Measurements from ENCODE around the gene CLDN7. TPM values are rescaled to one million over a fixed set of nuclear protein-coding genes. Genes with fewer than 3 reads are reported as not detected.

Gene CLDN7
- polyA plus RNA-seq, 1 donor (not counting 4 experiments of a cell fraction or from before 2014, with no cell fraction given), result 6.3 TPM

DNA sequence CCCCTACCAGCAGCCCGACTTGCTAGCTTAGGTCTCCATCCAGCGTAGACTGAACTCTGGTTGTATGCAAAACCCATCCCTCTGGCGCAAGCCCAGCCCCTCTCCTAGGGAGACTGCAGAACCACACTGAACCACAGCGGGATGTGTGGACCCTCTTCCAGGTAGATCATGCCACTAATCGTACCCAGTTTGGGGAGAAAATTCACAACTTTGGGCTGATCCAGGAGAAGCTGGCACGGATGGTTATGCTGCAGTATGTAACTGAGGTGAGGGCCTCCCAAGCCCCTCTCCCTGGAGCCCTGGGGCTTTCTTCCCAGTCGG, 39.3 kb downstream of the CLDN7 start:
- no peak for DNase-seq (ENCODE audit: low read depth, low spot score)
- Histone ChIP-seq H3K27ac (ENCODE audit: control insufficient read depth, insufficient read depth, low read length) (no peak overlapping the region), H3K4me3 (ENCODE audit: control insufficient read depth in 2 of 3, extremely low read depth in 1 of 3, insufficient read depth in 2 of 3, low read depth in 1 of 3, low read length in 3 of 3) (no peak overlapping the region), H3K27me3 (ENCODE audit: control insufficient read depth, extremely low read depth, insufficient read depth, low read length) (no peaks in the 10 kb centered on the region), H3K36me3 (ENCODE audit: control insufficient read depth in 2 of 2, extremely low read depth in 1 of 2, insufficient read depth in 2 of 2, low read length in 2 of 2) (peaks cover 39 to 50% of the 10 kb centered on the region in 2 experiments), H4K20me1 (ENCODE audit: control insufficient read depth, extremely low read depth, insufficient read depth, low read length) (peaks cover 5% of the 10 kb centered on the region), H3K9me1 (ENCODE audit: control insufficient read depth, extremely low read depth, insufficient read depth, low read length) (no peaks in the 10 kb centered on the region), H3K9me3 (ENCODE audit: control insufficient read depth, low read depth, low read length) (no peaks in the 10 kb centered on the region), H3K4me1 (ENCODE audit: control insufficient read depth, extremely low read depth, insufficient read depth, low read length) (peaks cover 29% of the 10 kb centered on the region), H3K9ac (ENCODE audit: control insufficient read depth, extremely low read depth, insufficient read depth, low read length) (no peak overlapping the region), H2AFZ (ENCODE audit: control insufficient read depth, low read length) (no peak overlapping the region), H3K4me2 (ENCODE audit: control insufficient read depth, extremely low read depth, insufficient read depth, low read depth, low read length) (no peak overlapping the region), H3K79me2 (ENCODE audit: control insufficient read depth, insufficient read depth, low read length) (peaks cover 10% of the 10 kb centered on the region)
- TF ChIP-seq, protein P1, sequence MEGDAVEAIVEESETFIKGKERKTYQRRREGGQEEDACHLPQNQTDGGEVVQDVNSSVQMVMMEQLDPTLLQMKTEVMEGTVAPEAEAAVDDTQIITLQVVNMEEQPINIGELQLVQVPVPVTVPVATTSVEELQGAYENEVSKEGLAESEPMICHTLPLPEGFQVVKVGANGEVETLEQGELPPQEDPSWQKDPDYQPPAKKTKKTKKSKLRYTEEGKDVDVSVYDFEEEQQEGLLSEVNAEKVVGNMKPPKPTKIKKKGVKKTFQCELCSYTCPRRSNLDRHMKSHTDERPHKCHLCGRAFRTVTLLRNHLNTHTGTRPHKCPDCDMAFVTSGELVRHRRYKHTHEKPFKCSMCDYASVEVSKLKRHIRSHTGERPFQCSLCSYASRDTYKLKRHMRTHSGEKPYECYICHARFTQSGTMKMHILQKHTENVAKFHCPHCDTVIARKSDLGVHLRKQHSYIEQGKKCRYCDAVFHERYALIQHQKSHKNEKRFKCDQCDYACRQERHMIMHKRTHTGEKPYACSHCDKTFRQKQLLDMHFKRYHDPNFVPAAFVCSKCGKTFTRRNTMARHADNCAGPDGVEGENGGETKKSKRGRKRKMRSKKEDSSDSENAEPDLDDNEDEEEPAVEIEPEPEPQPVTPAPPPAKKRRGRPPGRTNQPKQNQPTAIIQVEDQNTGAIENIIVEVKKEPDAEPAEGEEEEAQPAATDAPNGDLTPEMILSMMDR (optimal IDR thresholded peaks at IDR 0.05 in 1 of 3, IDR thresholded peaks at IDR 0.05 in 1 of 3, conservative IDR thresholded peaks at IDR 0.05 in 1 of 3; ENCODE audit: extremely low read depth in 1 of 3, insufficient read depth in 2 of 3, low read length in 3 of 3), result no peak
- no peak for TF ChIP-seq EZH2 (IDR thresholded peaks at IDR 0.05; ENCODE audit: low read length)
- dilution Hi-C loops (cut with MboI; ENCODE audit: extremely low pct_ligation_motif_present, low sequenced_read_pairs), result no loop called here
- FAIRE-seq, result no peak

- no peak overlapping the region for H3K4me2 ChIP-seq (ENCODE audit: control insufficient read depth, extremely low read depth, insufficient read depth, low read depth, low read length)
These were observed 39.9 kb downstream of the CLDN7 start for GRCh38 chr17:7222093-7222971.

More at GRCh38 chr17:7222093-7222971, 39.9 kb downstream of the CLDN7 start:
- FAIRE-seq (no peak), DNase-seq (ENCODE audit: low read depth, low spot score) (no peak)
- Histone ChIP-seq H3K9me3 (ENCODE audit: control insufficient read depth, low read depth, low read length) (no peaks in the 10 kb centered on the region), H3K79me2 (ENCODE audit: control insufficient read depth, insufficient read depth, low read length) (peaks cover 10% of the 10 kb centered on the region), H3K9me1 (ENCODE audit: control insufficient read depth, extremely low read depth, insufficient read depth, low read length) (no peaks in the 10 kb centered on the region), H2AFZ (ENCODE audit: control insufficient read depth, low read length) (no peak overlapping the region), H3K9ac (ENCODE audit: control insufficient read depth, extremely low read depth, insufficient read depth, low read length) (peak overlapping the region; percentile 19), H3K27ac (ENCODE audit: control insufficient read depth, insufficient read depth, low read length) (no peak overlapping the region), H3K36me3 (ENCODE audit: control insufficient read depth in 2 of 2, extremely low read depth in 1 of 2, insufficient read depth in 2 of 2, low read length in 2 of 2) (peaks cover 36 to 49% of the 10 kb centered on the region in 2 experiments), H4K20me1 (ENCODE audit: control insufficient read depth, extremely low read depth, insufficient read depth, low read length) (peaks cover 5% of the 10 kb centered on the region), H3K4me1 (ENCODE audit: control insufficient read depth, extremely low read depth, insufficient read depth, low read length) (peaks cover 28% of the 10 kb centered on the region), H3K4me3 (ENCODE audit: control insufficient read depth in 2 of 3, extremely low read depth in 1 of 3, insufficient read depth in 2 of 3, low read depth in 1 of 3, low read length in 3 of 3) (no peak overlapping the region), H3K27me3 (ENCODE audit: control insufficient read depth, extremely low read depth, insufficient read depth, low read length) (no peaks in the 10 kb centered on the region)
- no peak for TF ChIP-seq EZH2 (IDR thresholded peaks at IDR 0.05; ENCODE audit: low read length)
- TF ChIP-seq, protein P1 (optimal IDR thresholded peaks at IDR 0.05 in 1 of 3, IDR thresholded peaks at IDR 0.05 in 1 of 3, conservative IDR thresholded peaks at IDR 0.05 in 1 of 3; ENCODE audit: extremely low read depth in 1 of 3, insufficient read depth in 2 of 3, low read length in 3 of 3), result no peak
- dilution Hi-C loops (cut with MboI; ENCODE audit: extremely low pct_ligation_motif_present, low sequenced_read_pairs), result no loop called here
